Peyer's patch (tissue), 4 donors: Measurements from ENCODE around the gene CACNG1. TPM values are rescaled to one million over a fixed set of nuclear protein-coding genes. Genes with fewer than 3 reads are reported as not detected.

Experiments
- DNase-seq, 3 donors: peaks; one replicate each; pipeline ENCODE4 v3.0.0-alpha.2; 2017 to 2019
- H3K27ac ChIP-seq, 4 donors: fragments of 200-600 bp; sonication (generic); one replicate each; pipeline ENCODE4 v1.5.1; 2016 to 2019
- H3K27me3 ChIP-seq, 2 donors: fragments of 200-600 bp; sonication (generic); one replicate each; pipeline ENCODE4 v1.5.1; 2019
- H3K36me3 ChIP-seq, 3 donors: fragments of 200-600 bp; sonication (generic); one replicate each; pipeline ENCODE4 v1.5.1; 2016 to 2019
- H3K4me1 ChIP-seq, 4 donors: fragments of 200-600 bp; sonication (generic); one replicate each; pipeline ENCODE4 v1.5.1; 2016 to 2019
- H3K4me3 ChIP-seq, 4 donors: fragments of 200-600 bp; sonication (generic); 1 replicate in 3 of 4; 2 replicates in 1 of 4; pipeline ENCODE4 v1.5.1; 2016 to 2019; ENCODE audit warnings: mild to moderate bottlenecking in 1 of 4
- H3K9me3 ChIP-seq, 4 donors: fragments of 200-600 bp; sonication (generic); one replicate each; pipeline ENCODE4 v1.5.1; 2016 to 2019; ENCODE audit warnings: mild to moderate bottlenecking in 1 of 4
- POLR2A ChIP-seq, 2 donors: fragments of 450-650 bp; IDR thresholded peaks; one replicate each; pipeline ENCODE4 v1.5.1; 2017; ENCODE audit warnings: antibody characterized with exemption in 2 of 2, mild to moderate bottlenecking in 2 of 2, moderate library complexity in 2 of 2
- total RNA-seq, 4 donors: library from RNA; depleted of rRNA; stranded (reverse); fragments of >200 nt; gene quantifications; one replicate each; pipeline ENCODE4 v1.1.0, GENCODE V29; 2016
- TF ChIP-seq, protein P1 (sequence below), 6 experiments: fragments of 450-650 bp in 4 of 6; fragments of 200-600 bp in 2 of 6; sonication (generic) in 1 of 6; IDR thresholded peaks; one replicate each; pipeline ENCODE4 v1.5.1; 2017 to 2019; ENCODE audit warnings: antibody characterized with exemption in 6 of 6, mild to moderate bottlenecking in 3 of 6, moderate library complexity in 1 of 6

Gene CACNG1
- total RNA-seq, 4 donors from 2014 or later: not detected

GRCh38 chr17:67021196-67021595, 23.2 kb upstream of the CACNG1 start:
- DNase-seq: no peak
- Histone ChIP-seq H3K27ac (no peak overlapping the region), H3K36me3 (no peaks in the 10 kb centered on the region), H3K27me3 (no peaks in the 10 kb centered on the region), H3K9me3 (no peaks in the 10 kb centered on the region), H3K4me3 (no peak overlapping the region), H3K4me1 (peaks cover 0 to 7% (median 0%) of the 10 kb centered on the region in 4 donors)
- TF ChIP-seq, protein P1, sequence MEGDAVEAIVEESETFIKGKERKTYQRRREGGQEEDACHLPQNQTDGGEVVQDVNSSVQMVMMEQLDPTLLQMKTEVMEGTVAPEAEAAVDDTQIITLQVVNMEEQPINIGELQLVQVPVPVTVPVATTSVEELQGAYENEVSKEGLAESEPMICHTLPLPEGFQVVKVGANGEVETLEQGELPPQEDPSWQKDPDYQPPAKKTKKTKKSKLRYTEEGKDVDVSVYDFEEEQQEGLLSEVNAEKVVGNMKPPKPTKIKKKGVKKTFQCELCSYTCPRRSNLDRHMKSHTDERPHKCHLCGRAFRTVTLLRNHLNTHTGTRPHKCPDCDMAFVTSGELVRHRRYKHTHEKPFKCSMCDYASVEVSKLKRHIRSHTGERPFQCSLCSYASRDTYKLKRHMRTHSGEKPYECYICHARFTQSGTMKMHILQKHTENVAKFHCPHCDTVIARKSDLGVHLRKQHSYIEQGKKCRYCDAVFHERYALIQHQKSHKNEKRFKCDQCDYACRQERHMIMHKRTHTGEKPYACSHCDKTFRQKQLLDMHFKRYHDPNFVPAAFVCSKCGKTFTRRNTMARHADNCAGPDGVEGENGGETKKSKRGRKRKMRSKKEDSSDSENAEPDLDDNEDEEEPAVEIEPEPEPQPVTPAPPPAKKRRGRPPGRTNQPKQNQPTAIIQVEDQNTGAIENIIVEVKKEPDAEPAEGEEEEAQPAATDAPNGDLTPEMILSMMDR (IDR thresholded peaks at IDR 0.05): no peak
- no peak for TF ChIP-seq POLR2A (IDR thresholded peaks at IDR 0.05)

DNA sequence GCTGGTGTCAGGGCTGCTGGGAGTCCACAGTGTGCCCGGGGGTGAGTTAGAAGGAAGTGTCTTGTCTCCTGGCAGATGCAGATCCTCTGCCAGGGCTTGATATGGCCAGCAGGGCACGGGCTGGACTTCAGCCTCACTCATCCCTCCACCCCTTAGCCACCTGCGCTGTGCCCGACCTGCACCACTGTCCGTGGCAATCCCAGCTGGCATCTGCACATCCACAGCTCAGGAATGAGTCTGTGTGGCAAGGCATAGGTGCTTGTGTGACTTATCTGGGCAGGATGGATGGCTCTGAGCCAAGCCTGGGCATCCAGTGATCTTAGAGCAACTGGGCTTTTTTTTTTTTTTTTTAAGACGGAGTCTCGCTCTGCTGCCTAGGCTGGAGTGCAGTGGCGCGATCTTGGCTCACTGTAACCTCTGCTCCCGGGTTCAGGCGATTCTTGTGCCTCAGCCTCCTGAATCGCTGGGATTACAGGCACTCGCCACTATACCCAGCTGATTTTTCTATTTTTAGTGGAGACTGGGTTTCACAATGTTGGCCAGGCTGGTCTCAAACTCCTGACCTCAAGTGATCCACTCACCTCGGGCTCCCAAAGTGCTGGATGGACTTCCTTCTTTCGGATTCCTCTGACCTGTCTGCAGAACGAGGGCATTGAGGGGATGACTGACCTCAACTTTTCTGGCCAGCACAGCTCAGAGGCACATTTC, 22.5 kb upstream of the CACNG1 start:
- DNase-seq: no peak
- peaks cover 0 to 7% (median 0%) of the 10 kb centered on the region in 4 donors for H3K4me1 ChIP-seq
- no peaks in the 10 kb centered on the region for H3K36me3 ChIP-seq
- no peaks in the 10 kb centered on the region for H3K27me3 ChIP-seq
- H3K9me3 ChIP-seq: no peaks in the 10 kb centered on the region
- TF ChIP-seq, protein P1 (IDR thresholded peaks at IDR 0.05): peak in 1 of 6 experiments; percentile 3
- TF ChIP-seq POLR2A (IDR thresholded peaks at IDR 0.05): no peak
- H3K4me3 ChIP-seq: no peak overlapping the region
- H3K27ac ChIP-seq: no peak overlapping the region

- Histone ChIP-seq H3K27ac (no peak overlapping the region), H3K9me3 (no peaks in the 10 kb centered on the region), H3K4me3 (no peak overlapping the region), H3K4me1 (peaks cover 0 to 7% (median 0%) of the 10 kb centered on the region in 4 donors), H3K27me3 (no peaks in the 10 kb centered on the region), H3K36me3 (no peaks in the 10 kb centered on the region)
- TF ChIP-seq, protein P1 (IDR thresholded peaks at IDR 0.05): no peak
- no peak for TF ChIP-seq POLR2A (IDR thresholded peaks at IDR 0.05)
- no peak for DNase-seq
Observed at GRCh38 chr17:67022451-67022810, 21.9 kb upstream of the CACNG1 start.

- no peaks in the 10 kb centered on the region for H3K27me3 ChIP-seq
- H3K4me1 ChIP-seq: peaks cover 0 to 7% (median 0%) of the 10 kb centered on the region in 4 donors
- no peaks in the 10 kb centered on the region for H3K36me3 ChIP-seq
- no peak overlapping the region for H3K4me3 ChIP-seq
- H3K27ac ChIP-seq: no peak overlapping the region
- H3K9me3 ChIP-seq: no peaks in the 10 kb centered on the region
- DNase-seq: no peak
- TF ChIP-seq, protein P1 (IDR thresholded peaks at IDR 0.05): no peak
- TF ChIP-seq POLR2A (IDR thresholded peaks at IDR 0.05): no peak
Observed at GRCh38 chr17:67024736-67025135, 19.6 kb upstream of the CACNG1 start.

GRCh38 chr17:67025216-67025792, 19.1 kb upstream of the CACNG1 start:
- TF ChIP-seq, protein P1 (IDR thresholded peaks at IDR 0.05): no peak
- TF ChIP-seq POLR2A (IDR thresholded peaks at IDR 0.05): no peak
- Histone ChIP-seq H3K9me3 (no peaks in the 10 kb centered on the region), H3K27me3 (no peaks in the 10 kb centered on the region), H3K36me3 (no peaks in the 10 kb centered on the region), H3K4me1 (peaks cover 0 to 7% (median 0%) of the 10 kb centered on the region in 4 donors), H3K4me3 (no peak overlapping the region), H3K27ac (no peak overlapping the region)
- DNase-seq: peak in 2 of 3 donors; percentile 57 to 74
